NCI-H1417 (cell line): ENCODE results near the gene ERICH6B.

ENCODE experiments used
- DNase-seq, 3 experiments: peaks; one replicate each; lab custom pipeline; 2025; lab: John Stamatoyannopoulos, UW

Gene ERICH6B

DNA sequence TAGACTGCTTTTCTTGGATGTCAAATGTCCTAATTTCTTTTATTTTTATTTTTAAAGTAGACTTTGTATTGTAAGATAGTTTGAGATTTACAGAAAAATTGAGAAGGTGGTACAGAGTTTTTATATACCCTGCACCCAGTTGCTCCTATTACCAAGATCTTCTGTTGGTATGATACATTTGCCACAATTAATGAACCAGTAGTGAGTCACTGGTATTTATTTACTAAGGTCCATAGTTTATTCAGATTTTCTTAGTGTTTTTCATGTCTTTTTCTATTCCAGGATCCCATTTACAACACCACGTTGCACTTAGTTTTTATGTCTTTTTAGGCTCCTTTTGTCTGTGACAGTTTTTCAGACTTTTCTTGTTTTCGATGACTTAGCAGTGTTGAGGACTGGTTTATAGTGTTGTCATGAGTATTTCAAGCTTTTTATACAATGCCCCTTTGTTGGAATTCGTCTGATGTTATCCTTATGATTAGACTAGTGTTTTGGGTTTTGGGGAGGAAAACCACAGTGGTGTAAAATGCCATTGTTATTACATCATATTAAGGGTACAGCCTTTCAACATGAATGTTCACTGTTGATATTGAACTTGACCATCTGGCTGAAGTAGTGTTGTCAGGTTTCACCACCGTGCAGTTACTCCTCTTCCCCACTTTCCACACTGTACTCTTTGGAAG is 114.9 kb downstream of the ERICH6B start:
- no peak for DNase-seq

DNA sequence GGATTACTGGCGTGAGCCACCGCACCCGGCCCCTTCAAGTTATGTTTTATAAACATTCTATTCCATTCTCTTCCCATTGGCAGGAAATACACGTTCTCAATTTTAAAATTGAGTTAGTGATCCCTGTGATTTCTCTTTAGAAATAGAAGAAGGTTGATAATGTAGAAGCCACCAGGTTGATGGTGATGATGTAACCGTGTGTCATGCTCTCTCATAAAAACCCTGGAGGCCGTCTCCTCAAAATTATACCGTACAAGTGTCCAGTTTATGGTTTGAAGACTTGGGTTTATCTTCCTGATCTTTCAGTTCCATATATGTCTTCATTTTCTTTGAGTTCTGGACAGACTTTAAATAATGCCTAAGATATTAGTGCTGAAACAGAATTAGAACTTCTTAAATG is 118.6 kb downstream of the ERICH6B start:
- no peak for DNase-seq

DNA sequence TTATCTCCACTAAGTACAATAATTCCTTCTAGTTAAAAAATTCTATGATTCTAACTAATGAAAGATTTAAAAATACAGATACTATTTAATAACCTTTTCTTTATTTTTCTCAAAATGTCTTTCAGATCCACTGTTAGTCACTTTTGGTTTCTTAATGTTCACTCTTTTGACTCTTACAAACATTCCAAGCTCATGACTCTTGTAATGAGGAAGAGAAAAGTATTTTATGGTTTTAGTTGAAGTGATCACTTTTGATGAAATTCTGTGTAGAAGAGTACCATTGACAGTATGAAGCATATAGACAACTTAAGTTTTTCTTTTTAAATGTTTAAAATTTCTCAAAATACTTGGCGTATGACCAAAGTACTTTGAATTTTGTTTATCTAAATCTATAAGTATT is 123.0 kb downstream of the ERICH6B start:
- no peak for DNase-seq
